Measurements from ENCODE around the gene RNF4.
A peak's percentile ranks its signal among the peaks of the same experiment; 100 is the strongest.
"Not testable (repeated sequence)": the region's sequence is repeated elsewhere in the genome, so short reads cannot be mapped to it uniquely, and the experiment has no call there.

RNF4 gene

GRCh38 chr4:2468456-2469191 is at the start of gene RNF4:
TSS of gene RNF4 (plus strand) at chr4:2469106. CDS start at chr4:2490494, 21,388 bp downstream.
- peak; percentile 50 for DNase-seq

- no peak for DNase-seq
Measured at GRCh38 chr4:2419814-2420213, 49.1 kb upstream of the RNF4 start.

GRCh38 chr4:2421928-2422327 is 47.0 kb upstream of the RNF4 start:
- DNase-seq = no peak

- no peak for DNase-seq
Measured at GRCh38 chr4:2423066-2423465, 45.8 kb upstream of the RNF4 start.

GRCh38 chr4:2423695-2424094 is 45.2 kb upstream of the RNF4 start:
- DNase-seq = no peak

GRCh38 chr4:2424581-2424980 is 44.3 kb upstream of the RNF4 start:
- DNase-seq = no peak

GRCh38 chr4:2425386-2426068 is 43.4 kb upstream of the RNF4 start:
- no peak for DNase-seq

- no peak for DNase-seq
Measured at GRCh38 chr4:2426069-2426397, 42.9 kb upstream of the RNF4 start.

GRCh38 chr4:2426711-2427275 is 42.1 kb upstream of the RNF4 start:
- DNase-seq = no peak

- no peak for DNase-seq
Measured at GRCh38 chr4:2427383-2428334, 41.2 kb upstream of the RNF4 start.

- DNase-seq = no peak
Measured at GRCh38 chr4:2428496-2429213, 40.3 kb upstream of the RNF4 start.

GRCh38 chr4:2429945-2430757 is 38.8 kb upstream of the RNF4 start:
- DNase-seq = not testable (repeated sequence)

- no peak for DNase-seq
Measured at GRCh38 chr4:2432004-2432403, 36.9 kb upstream of the RNF4 start.

GRCh38 chr4:2432991-2433530 is 35.8 kb upstream of the RNF4 start:
- no peak for DNase-seq

- no peak for DNase-seq
Measured at GRCh38 chr4:2433609-2434350, 35.1 kb upstream of the RNF4 start.

GRCh38 chr4:2434420-2434819 is 34.5 kb upstream of the RNF4 start:
- DNase-seq = no peak

- no peak for DNase-seq
Measured at GRCh38 chr4:2436301-2436700, 32.6 kb upstream of the RNF4 start.

GRCh38 chr4:2436761-2437474 is 32.0 kb upstream of the RNF4 start:
- DNase-seq = no peak

- no peak for DNase-seq
Measured at GRCh38 chr4:2437475-2438215, 31.3 kb upstream of the RNF4 start.
